ENCODE measurements around the gene BPIFB1. TPM values are rescaled to one million over a fixed set of nuclear protein-coding genes. Genes with fewer than 3 reads are reported as not detected.

Gene BPIFB1
- total RNA-seq, 1 donor from 2014 or later: not detected

DNA sequence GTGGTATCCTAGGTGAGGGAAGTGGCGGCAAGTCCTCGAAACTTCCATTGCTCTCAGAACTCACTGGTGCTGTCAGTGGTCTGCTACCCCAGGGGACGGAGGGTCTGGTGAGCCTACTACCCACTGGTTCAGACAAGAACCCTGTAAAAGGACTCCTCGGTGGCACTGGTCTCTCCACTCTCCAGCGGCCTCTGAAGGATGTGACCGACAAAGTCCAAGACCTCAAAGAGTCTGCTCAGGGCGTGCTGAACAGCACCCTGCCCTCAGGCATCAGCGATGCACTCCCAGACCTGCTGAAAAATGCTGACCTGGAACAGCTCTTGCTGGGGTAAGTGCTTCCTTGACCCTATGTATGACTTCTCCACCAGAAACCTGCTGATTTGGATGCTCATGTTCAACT, 66.5 kb downstream of the BPIFB1 start:
- no peaks in the 10 kb centered on the region for H3K4me1 ChIP-seq (ENCODE audit: control insufficient read depth in 3 of 3, insufficient read depth in 3 of 3, low read length in 3 of 3)
- no peaks in the 10 kb centered on the region for H3K9me3 ChIP-seq (ENCODE audit: control insufficient read depth in 3 of 3, low read length in 3 of 3)
- peaks cover 21 to 31% (median 22%) of the 10 kb centered on the region in 3 donors for H3K36me3 ChIP-seq (ENCODE audit: control insufficient read depth in 3 of 3, insufficient read depth in 3 of 3, low read length in 3 of 3)
- H3K27me3 ChIP-seq (ENCODE audit: control insufficient read depth in 3 of 3, insufficient read depth in 3 of 3, low read length in 3 of 3): no peaks in the 10 kb centered on the region
- no peak overlapping the region for H3K27ac ChIP-seq (ENCODE audit: low read depth, low read length)
- no peak overlapping the region for H3K9ac ChIP-seq (ENCODE audit: low read depth in 1 of 3, low read length in 3 of 3)
- no peak overlapping the region for H3K4me3 ChIP-seq (ENCODE audit: low read length in 3 of 3)

DNA sequence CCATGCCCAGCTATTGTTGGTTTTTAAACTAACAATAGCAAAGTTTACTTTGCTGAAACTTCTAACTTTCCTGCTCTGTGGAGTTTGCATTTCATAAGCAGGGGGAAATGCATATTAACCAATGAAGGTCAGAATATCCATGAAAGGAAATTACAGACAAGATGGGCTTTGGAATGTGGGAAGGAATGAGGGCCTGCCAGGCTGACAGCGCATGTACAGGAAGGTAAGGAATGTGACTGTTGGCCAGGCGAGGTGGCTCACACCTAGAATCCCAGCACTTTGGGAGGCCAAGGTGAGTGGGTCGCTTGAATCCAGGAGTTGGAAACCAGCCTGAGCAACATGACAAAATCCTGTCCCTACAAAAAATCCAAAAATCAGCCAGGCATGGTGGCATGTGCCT, 68.7 kb downstream of the BPIFB1 start:
- Histone ChIP-seq H3K36me3 (ENCODE audit: control insufficient read depth in 3 of 3, insufficient read depth in 3 of 3, low read length in 3 of 3) (peaks cover 25 to 33% (median 29%) of the 10 kb centered on the region in 3 donors), H3K9ac (ENCODE audit: low read depth in 1 of 3, low read length in 3 of 3) (no peak overlapping the region), H3K27ac (ENCODE audit: low read depth, low read length) (no peak overlapping the region), H3K27me3 (ENCODE audit: control insufficient read depth in 3 of 3, insufficient read depth in 3 of 3, low read length in 3 of 3) (no peaks in the 10 kb centered on the region), H3K9me3 (ENCODE audit: control insufficient read depth in 3 of 3, low read length in 3 of 3) (no peaks in the 10 kb centered on the region), H3K4me3 (ENCODE audit: low read length in 3 of 3) (no peak overlapping the region), H3K4me1 (ENCODE audit: control insufficient read depth in 3 of 3, insufficient read depth in 3 of 3, low read length in 3 of 3) (no peaks in the 10 kb centered on the region)

DNA sequence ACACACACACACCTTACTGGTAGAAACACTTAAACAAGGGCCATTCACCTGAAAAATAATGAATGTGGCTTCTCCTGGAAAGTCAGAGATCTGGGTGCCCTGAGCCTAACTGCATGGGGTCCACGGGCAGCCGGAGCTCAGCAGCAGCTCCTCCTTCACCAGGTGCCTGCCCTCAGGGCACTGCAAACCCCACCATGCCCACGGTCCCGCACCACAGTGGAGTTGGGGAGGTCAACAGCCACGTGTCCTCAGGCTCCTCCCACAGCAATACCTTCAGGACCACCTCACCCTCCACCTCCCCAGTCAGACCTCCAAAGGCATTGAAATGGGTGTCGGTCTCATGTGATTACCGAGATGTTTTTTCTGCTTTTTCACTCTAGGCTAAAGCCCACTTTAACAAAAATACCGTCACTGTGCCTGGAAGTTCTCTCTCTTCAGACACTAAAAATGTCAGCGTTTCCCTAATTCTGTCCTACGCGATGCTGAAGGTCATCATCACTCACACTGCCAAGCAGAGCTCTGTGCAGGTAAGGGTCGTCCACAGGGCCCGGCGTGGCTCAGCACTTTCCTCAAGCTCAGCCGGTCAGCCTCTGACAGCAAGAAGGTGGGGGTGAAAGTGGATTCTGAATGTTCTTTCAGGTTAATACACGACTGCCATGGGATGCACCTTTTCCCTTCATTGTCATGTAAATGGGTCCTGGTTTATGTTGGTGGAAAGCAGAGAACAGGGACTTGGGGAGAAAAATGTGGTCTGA, 69.4 kb downstream of the BPIFB1 start:
- no peak overlapping the region for H3K4me3 ChIP-seq (ENCODE audit: low read length in 3 of 3)
- H3K9me3 ChIP-seq (ENCODE audit: control insufficient read depth in 3 of 3, low read length in 3 of 3): no peaks in the 10 kb centered on the region
- H3K27me3 ChIP-seq (ENCODE audit: control insufficient read depth in 3 of 3, insufficient read depth in 3 of 3, low read length in 3 of 3): no peaks in the 10 kb centered on the region
- no peak overlapping the region for H3K27ac ChIP-seq (ENCODE audit: low read depth, low read length)
- H3K9ac ChIP-seq (ENCODE audit: low read depth in 1 of 3, low read length in 3 of 3): no peak overlapping the region
- no peaks in the 10 kb centered on the region for H3K4me1 ChIP-seq (ENCODE audit: control insufficient read depth in 3 of 3, insufficient read depth in 3 of 3, low read length in 3 of 3)
- H3K36me3 ChIP-seq (ENCODE audit: control insufficient read depth in 3 of 3, insufficient read depth in 3 of 3, low read length in 3 of 3): peaks cover 24 to 33% (median 33%) of the 10 kb centered on the region in 3 donors

DNA sequence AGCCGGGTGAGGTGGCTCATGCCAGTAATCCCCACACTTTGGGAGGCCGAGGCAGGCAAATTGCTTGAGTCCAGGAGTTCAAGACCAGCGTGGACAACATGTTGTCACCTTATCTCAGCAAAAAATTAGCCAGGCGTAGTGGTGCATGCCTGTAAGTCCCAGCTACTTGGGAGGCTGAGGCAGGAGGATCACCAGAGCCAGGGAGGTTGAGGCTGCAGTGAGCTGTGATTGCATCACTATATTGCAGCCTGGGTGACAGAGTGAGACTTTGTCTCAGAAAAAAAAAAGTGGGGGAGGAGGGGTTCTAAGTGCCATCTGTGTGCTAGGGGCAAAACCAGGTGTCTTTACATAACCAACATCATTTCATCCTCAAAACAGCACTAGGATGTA, 70.0 kb downstream of the BPIFB1 start:
- Histone ChIP-seq H3K27me3 (ENCODE audit: control insufficient read depth in 3 of 3, insufficient read depth in 3 of 3, low read length in 3 of 3) (no peaks in the 10 kb centered on the region), H3K4me3 (ENCODE audit: low read length in 3 of 3) (no peak overlapping the region), H3K36me3 (ENCODE audit: control insufficient read depth in 3 of 3, insufficient read depth in 3 of 3, low read length in 3 of 3) (peaks cover 20 to 34% (median 33%) of the 10 kb centered on the region in 3 donors), H3K27ac (ENCODE audit: low read depth, low read length) (no peak overlapping the region), H3K9ac (ENCODE audit: low read depth in 1 of 3, low read length in 3 of 3) (no peak overlapping the region), H3K4me1 (ENCODE audit: control insufficient read depth in 3 of 3, insufficient read depth in 3 of 3, low read length in 3 of 3) (no peaks in the 10 kb centered on the region), H3K9me3 (ENCODE audit: control insufficient read depth in 3 of 3, low read length in 3 of 3) (no peaks in the 10 kb centered on the region)

Other genes with a start within 250 kb of the BPIFB1 start
- gene BPIFB3, start 229.3 kb upstream of the BPIFB1 start, total RNA-seq: not detected
- gene BPIFB4, start 203.6 kb upstream of the BPIFB1 start, total RNA-seq: not detected
- gene BPIFA2, start 115.1 kb upstream of the BPIFB1 start, total RNA-seq: not detected
- not detected for gene BPIFA3, start 65.9 kb upstream of the BPIFB1 start, total RNA-seq
- not detected for gene BPIFA1, start 47.2 kb upstream of the BPIFB1 start, total RNA-seq
- gene CDK5RAP1, start 118.3 kb downstream of the BPIFB1 start, total RNA-seq: 20.4 TPM
- 36.5 TPM for gene SNTA1, start 160.5 kb downstream of the BPIFB1 start, total RNA-seq
- gene CBFA2T2, start 206.9 kb downstream of the BPIFB1 start, total RNA-seq: 10.4 TPM